G401 (cell line): ENCODE results near the gene KMT5C. TPM values are rescaled to one million over a fixed set of nuclear protein-coding genes. Genes with fewer than 3 reads are reported as not detected.

Source experiments
- total RNA-seq: library from RNA; depleted of rRNA; stranded (reverse); fragments of >200 nt; shearing (Covaris generic); gene quantifications from 2 replicates; pipeline ENCODE4 v1.2.3, GENCODE V29; 2014; rRNA removed

Gene KMT5C
- total RNA-seq, 1 experiment from 2014 or later = 20.8 TPM

Other genes with a start within 250 kb of the KMT5C start
- 77.4 and 81.7 TPM in 2 replicates for gene PPP1R12C, start 222.2 kb upstream of the KMT5C start, total RNA-seq
- gene TNNT1, start 190.7 kb upstream of the KMT5C start, total RNA-seq = 423 and 463 TPM in 2 replicates
- 13.5 and 25.2 TPM in 2 replicates for gene TNNI3, start 182.1 kb upstream of the KMT5C start, total RNA-seq
- gene DNAAF3, start 173.3 kb upstream of the KMT5C start, total RNA-seq = 25.2 and 37.7 TPM in 2 replicates
- gene SYT5, start 159.6 kb upstream of the KMT5C start, total RNA-seq = 0.85 and 1.2 TPM in 2 replicates
- gene PTPRH, start 130.4 kb upstream of the KMT5C start, total RNA-seq = 5.2 and 20.7 TPM in 2 replicates
- 0.62 and 1.5 TPM in 2 replicates for gene TMEM86B, start 111.1 kb upstream of the KMT5C start, total RNA-seq
- gene PPP6R1, start 80.9 kb upstream of the KMT5C start, total RNA-seq = 104 and 109 TPM in 2 replicates
- gene HSPBP1, start 59.8 kb upstream of the KMT5C start, total RNA-seq = 74.4 and 89.1 TPM in 2 replicates
- 8.9 and 18.3 TPM in 2 replicates for gene BRSK1, start 55.9 kb upstream of the KMT5C start, total RNA-seq
- 1.9 TPM in 1 of 2 replicates, not detected in the other for gene TMEM150B, start 14.5 kb upstream of the KMT5C start, total RNA-seq
- 5.8 TPM in 2 replicates for gene COX6B2, start 14.8 kb downstream of the KMT5C start, total RNA-seq
- gene GARIN5B, start 23.4 kb downstream of the KMT5C start, total RNA-seq = not detected in 2 replicates
- gene IL11, start 30.6 kb downstream of the KMT5C start, total RNA-seq = 6.5 and 8.4 TPM in 2 replicates
- 4.0 and 14.0 TPM in 2 replicates for gene TMEM190, start 37.0 kb downstream of the KMT5C start, total RNA-seq
- gene TMEM238, start 44.4 kb downstream of the KMT5C start, total RNA-seq = 0.55 TPM in 1 of 2 replicates, not detected in the other
- gene RPL28, start 46.1 kb downstream of the KMT5C start, total RNA-seq = 236 and 319 TPM in 2 replicates
- 329 and 348 TPM in 2 replicates for gene UBE2S, start 67.9 kb downstream of the KMT5C start, total RNA-seq
- not detected in 2 replicates for gene SHISA7, start 103.4 kb downstream of the KMT5C start, total RNA-seq
- gene ISOC2, start 121.8 kb downstream of the KMT5C start, total RNA-seq = 186 and 197 TPM in 2 replicates
- not detected in 2 replicates for gene C19orf85, start 124.9 kb downstream of the KMT5C start, total RNA-seq
- gene ZNF628, start 136.7 kb downstream of the KMT5C start, total RNA-seq = 13.3 and 27.6 TPM in 2 replicates
- 143 and 157 TPM in 2 replicates for gene NAT14, start 145.3 kb downstream of the KMT5C start, total RNA-seq
- gene SSC5D, start 148.6 kb downstream of the KMT5C start, total RNA-seq = 2.5 and 9.4 TPM in 2 replicates
- 1.9 and 3.6 TPM in 2 replicates for gene SBK2, start 197.3 kb downstream of the KMT5C start, total RNA-seq
- 0.31 and 0.37 TPM in 2 replicates for gene SBK3, start 205.7 kb downstream of the KMT5C start, total RNA-seq
- gene ZNF579, start 241.0 kb downstream of the KMT5C start, total RNA-seq = 10.0 and 16.2 TPM in 2 replicates